HG03196 (cell line): ENCODE results near the gene TMEM192.
"Not testable (repeated sequence)": the region's sequence is repeated elsewhere in the genome, so short reads cannot be mapped to it uniquely, and the experiment has no call there.

Experiments used
- ATAC-seq: cut with Tn5 transposase; IDR thresholded peaks from one replicate; pipeline ENCODE4 v1.9.1; 2021; ENCODE audit not compliant: unreplicated experiment

Gene TMEM192

DNA sequence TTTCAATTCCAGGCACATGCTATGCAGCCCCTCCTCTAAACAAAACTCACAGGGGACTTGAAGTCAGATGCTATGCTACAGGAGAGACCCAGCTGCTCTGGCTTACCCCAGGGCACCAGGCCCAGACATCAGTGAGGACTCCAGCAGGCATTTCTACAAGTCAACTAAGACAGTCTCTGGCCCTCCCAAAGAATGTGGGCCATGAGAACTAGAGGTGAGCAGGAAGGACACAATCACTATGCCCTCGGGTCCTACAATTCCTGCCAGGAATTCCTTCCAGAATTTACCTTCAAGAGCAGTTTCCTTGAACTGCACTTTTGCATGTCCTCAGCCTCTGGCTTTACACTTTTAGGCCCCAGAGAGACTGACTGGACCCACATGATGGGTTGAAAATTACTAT, 17.4 kb downstream of the TMEM192 start:
- ATAC-seq = no peak

GRCh38 chr4:165094873-165095272, 17.8 kb downstream of the TMEM192 start:
- ATAC-seq = no peak

DNA sequence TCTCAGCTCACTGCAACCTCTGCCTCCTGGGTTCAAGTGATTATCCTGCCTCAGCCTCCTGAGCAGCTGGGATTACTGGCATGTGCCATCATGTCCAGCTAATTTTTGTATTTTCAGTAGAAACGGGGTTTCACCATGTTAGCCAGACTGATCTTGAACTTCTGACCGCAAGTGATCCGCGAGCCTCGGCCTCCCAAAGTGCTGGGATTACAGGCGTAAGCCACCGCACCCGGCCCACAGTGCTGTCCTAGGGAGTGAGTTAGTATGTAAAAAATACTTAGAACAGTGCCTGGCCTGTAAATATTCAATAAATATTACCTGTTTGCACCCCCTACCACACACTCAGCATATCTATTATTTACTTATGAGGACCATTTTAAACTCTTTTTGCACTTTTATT, 20.5 kb downstream of the TMEM192 start:
- ATAC-seq = not testable (repeated sequence)

DNA sequence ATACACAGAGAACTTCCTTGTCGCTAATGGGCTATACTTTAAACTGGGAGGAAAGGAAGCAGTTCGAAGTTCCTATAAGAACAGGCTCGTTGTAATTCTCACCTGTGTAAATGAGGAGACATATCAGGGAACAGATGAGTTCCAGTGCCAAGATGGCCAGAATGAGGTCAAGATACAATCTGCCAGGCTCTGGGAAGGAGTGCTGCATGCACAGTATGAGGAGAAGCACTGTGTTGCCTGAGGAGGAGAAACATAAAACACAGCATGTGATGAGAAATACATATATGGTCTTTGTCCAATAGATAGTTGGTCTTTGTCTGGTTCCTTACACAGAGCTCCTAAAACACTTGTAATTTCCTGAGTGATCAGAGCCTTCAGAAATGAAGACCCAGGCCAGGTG, 24.3 kb downstream of the TMEM192 start:
- ATAC-seq = no peak

- ATAC-seq = no peak
Measured at GRCh38 chr4:165085946-165086345, 26.7 kb downstream of the TMEM192 start.

DNA sequence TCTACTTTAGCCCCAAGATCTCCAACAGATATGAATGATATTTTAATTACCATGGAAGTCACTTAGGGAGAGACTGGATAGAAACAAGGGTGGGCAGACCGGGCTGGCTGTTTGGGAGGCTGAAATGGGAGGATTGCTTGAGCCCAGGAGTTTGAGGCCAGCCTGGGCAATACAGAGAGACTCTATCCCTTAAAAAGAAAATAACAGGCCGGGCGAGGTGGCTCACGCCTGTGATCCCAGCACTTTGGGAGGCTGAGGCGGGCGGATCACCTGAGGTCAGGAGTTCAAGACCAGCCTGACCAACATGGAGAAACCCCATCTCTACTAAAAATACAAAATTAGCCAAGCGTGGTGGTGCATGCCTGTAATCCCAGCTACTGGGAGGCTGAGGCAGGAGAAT, 27.9 kb downstream of the TMEM192 start:
- not testable (repeated sequence) for ATAC-seq

GRCh38 chr4:165079476-165079875, 33.2 kb downstream of the TMEM192 start:
- ATAC-seq = no peak

GRCh38 chr4:165077034-165077578, 35.6 kb downstream of the TMEM192 start:
- no peak for ATAC-seq

DNA sequence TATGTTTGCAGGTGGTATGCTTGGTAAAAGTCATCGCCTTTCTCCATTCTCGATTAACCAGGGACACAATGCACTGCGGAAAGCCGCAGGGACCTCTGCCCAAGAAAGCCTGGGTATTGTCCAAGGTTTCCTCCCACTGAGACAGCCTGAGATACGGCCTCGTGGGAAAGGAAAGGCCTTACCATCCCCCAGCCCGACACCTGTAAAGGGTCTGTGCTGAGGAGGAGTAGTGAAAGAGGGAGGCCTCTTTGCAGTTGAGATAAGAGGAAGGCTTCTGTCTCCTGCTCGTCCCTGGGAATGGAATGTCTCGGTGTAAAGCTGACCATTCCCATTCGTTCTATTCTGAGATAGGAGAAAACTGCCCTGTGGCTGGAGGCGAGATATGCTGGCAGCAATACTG, 39.3 kb downstream of the TMEM192 start:
- ATAC-seq = not testable (repeated sequence)

- ATAC-seq = no peak
Measured at GRCh38 chr4:165070560-165070959, 42.1 kb downstream of the TMEM192 start.

- ATAC-seq = no peak
Measured at GRCh38 chr4:165060938-165061337, 51.7 kb downstream of the TMEM192 start.

DNA sequence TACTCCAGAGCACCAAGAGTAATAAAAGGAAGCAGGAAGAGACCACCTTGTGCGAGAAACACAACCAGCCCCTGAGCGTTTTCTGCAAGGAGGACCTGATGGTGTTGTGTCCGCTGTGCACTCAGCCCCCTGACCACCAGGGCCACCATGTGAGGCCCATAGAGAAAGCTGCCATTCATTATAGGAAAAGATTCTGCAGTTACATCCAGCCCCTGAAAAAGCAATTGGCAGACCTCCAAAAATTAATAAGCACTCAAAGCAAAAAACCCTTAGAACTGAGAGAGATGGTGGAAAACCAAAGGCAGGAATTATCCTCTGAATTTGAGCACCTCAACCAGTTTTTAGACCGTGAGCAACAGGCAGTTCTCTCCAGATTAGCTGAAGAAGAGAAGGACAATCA, 53.3 kb downstream of the TMEM192 start:
- ATAC-seq = no peak

DNA sequence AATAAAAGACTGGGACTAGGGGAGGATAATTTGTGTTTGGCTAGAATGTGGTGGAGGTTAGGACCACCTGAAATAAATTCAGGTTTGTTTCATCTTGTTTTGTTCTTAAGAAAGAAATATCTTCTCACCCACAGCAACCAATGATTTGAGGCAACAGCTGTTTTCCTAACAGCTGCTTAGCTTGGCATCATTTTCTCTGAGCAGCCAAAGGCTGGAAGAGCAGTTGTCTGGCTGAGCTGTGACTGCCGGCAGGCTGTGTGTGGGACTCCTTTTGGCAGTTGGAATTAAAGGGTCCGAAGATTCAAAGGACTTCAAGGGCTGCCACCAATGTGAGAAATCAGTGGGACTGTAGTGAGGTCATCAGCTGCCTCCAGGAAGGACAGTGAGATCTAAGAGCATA, 54.0 kb downstream of the TMEM192 start:
- no peak for ATAC-seq

DNA sequence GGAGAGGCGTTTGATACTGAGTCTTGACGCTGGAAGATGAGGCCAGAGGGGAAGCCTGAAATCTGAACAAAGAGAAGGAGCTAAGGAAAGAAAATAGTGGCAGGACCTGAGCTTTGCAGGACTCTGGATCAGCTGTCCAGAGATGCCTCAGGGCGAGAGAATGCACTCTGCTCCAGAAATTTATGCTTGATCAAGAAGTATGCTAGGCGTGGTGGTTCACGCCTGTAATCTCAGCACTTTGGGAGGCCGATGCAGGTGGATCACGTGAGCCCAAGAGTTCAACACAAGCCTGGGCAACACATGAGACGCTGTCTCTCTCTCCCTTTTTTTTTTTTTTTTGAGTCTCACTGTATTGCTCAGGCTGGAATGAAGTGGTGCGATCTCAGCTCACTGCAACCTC, 57.1 kb downstream of the TMEM192 start:
- no peak for ATAC-seq

GRCh38 chr4:165053645-165054044, 59.0 kb downstream of the TMEM192 start, which contains the start of gene TRIM75:
TSS of gene TRIM75 (plus strand) at chr4:165053866. CDS start at chr4:165059148, 5,282 bp downstream.
- no peak for ATAC-seq

DNA sequence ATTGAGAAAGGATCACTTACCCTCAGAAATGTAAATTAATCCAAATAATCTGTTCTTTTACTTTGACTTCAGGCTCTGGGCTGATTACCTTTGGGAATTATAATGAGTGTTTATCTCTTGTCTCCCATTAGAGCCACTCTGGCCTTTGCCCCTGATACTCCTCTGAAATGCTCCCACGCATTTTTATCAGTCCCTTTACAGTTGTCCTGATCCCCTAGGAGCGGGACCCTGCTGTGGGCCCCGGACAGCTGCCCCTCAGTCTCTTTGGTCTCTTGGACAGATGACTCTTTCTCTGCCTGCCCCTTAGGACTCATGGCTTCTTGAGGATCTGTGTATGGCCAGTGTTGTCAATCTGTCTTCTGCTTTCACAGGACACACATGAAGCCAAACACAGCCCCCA, 60.0 kb downstream of the TMEM192 start:
- no peak for ATAC-seq

GRCh38 chr4:165048170-165048569, 64.5 kb downstream of the TMEM192 start:
- ATAC-seq = no peak

DNA sequence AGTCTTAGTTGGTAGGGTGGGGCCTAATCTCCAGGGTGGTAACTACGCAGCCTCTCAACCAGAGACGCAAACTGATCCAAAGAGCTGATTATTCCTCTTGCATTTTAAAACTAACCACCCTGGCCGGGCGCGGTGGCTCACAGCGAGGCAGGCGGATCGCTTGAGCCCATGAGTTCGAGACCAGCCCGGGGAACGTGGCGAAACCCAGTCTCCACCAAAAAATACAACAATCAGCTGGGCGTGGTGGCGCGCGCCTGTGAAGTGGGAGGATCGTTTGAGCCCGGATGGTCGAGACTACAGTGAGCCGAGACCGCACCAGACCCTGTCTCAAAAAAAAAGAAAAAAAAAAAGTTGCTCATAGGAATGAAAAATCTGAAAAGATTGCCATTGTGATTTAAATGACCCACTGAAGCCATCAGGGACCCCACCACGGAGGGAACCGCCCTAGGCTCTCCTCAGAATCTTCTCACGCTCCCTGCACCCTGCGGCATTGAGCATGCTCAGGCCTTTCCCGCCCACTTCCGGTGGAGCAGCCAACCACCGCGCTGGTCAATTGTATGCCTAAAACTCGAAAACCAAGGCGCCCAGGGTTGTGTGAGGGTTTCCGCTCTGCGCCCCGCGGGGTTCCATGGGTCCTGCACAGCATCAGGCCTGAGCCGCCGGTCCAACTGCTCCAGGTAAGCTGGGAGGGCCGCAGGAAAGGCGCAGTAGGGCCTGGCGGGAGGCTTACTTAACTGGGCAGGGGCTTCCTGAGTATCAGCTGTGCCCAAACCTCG, 81.0 kb downstream of the TMEM192 start, which contains the start of gene TRIM60:
Gene TRIM60 (plus strand): TSS at position 564 of the 776 bp plus-strand sequence. CDS start 8,074 bp downstream, outside the sequence.
- no peak for ATAC-seq

- ATAC-seq = no peak
Measured at GRCh38 chr4:165027762-165028402, 84.8 kb downstream of the TMEM192 start.

DNA sequence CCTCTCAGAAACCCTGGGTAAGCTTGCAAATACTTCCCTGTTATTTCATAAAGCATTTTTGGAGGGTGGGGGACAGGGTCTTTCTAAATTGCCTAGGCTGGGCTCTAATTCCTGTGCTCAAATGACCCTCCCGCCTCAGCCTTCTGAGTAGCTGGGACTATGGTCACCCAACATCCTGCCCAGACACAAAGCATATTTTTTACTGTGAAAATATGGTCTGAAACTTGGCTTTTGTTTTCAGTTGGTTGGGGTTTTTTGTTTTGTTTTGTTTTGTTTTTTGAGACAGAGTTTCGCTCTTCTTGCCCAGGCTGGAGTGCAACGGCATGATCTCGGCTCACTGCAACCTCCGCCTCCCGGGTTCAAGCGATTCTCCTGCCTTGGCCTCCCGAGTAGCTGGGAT, 86.9 kb downstream of the TMEM192 start:
- not testable (repeated sequence) for ATAC-seq
